Bronchial epithelial cell (primary cell): ENCODE measurements around the gene SECTM1. TPM values are rescaled to one million over a fixed set of nuclear protein-coding genes. Genes with fewer than 3 reads are reported as not detected.

Experiments used
- DNase-seq: peaks from one replicate; pipeline ENCODE4 v3.0.0-alpha.2; 2010; ENCODE audit warnings: low read depth
- FAIRE-seq: peaks from 2 replicates; lab custom pipeline; 2011; peaks lifted over from hg19 to GRCh38; lab: Jason Lieb, UNC
- H3K27me3 ChIP-seq: 2 replicates; pipeline ENCODE4 v1.5.1; 2011; ENCODE audit warnings: low read length; ENCODE audit not compliant: control insufficient read depth, insufficient read depth
- H3K36me3 ChIP-seq: 2 replicates; pipeline ENCODE4 v1.5.1; 2011; ENCODE audit warnings: low read length; ENCODE audit not compliant: control insufficient read depth, insufficient read depth
- H3K4me3 ChIP-seq: 2 replicates; pipeline ENCODE4 v1.5.1; 2011; ENCODE audit warnings: mild to moderate bottlenecking, low read depth, low read length, control low read depth
- CTCF ChIP-seq: IDR thresholded peaks from 2 replicates; pipeline ENCODE4 v1.5.1; 2011; ENCODE audit warnings: mild to moderate bottlenecking, moderate library complexity, low read length, control low read depth, inconsistent platforms; ENCODE audit not compliant: insufficient read depth, severe bottlenecking
- total RNA-seq: library from RNA; depleted of rRNA; stranded (reverse); fragments of >200 nt; gene quantifications from 2 replicates; pipeline ENCODE4 v1.2.1, GENCODE V29; 2014

Gene SECTM1
- total RNA-seq, 1 donor from 2014 or later = 3.7 TPM

DNA sequence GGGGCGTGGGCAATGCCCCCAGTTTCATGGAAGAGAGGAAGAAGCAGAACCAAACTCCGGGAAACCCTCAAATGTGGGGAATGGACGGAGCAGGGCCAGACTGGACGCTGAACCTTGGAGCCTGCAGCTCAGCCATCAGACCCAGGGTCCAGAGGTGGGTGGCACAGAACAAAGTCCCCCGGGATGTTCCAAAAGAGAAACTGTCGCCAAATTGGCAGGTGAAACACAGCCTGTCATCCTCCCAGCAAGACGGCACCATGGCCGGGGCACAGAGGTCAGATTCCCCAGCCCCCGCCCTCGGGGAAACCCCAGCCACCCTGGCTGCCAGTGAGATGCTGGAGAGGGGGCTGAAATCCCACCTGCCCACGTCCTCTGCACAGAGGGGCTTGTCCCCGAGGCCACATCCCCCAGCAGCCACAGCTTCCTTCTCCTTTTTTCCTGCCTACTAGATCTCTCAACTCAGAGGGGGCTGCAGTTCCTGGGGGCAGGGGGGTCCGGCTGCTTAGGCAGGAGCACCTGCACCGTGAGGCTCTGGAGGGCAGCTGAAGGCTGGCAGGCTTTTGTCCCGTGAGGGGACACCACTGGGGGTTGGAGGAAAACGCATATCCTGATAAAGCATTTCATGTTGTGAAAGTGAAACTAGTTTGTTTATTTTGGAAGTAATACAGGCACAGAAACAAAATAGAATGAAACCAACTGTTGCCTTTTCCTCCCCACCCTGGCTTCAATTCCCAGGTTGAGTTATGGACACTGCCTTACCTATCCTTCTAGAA, 1.2 kb upstream of the SECTM1 start:
- DNase-seq (peak; percentile 20), FAIRE-seq (no peak)
- Histone ChIP-seq H3K4me3 (peak overlapping the region; percentile 8), H3K27me3 (peaks cover 5% of the 10 kb centered on the region), H3K36me3 (no peaks in the 10 kb centered on the region)
- TF ChIP-seq CTCF = no peak

GRCh38 chr17:82334204-82334621, 647 bp upstream of the SECTM1 start:
- Histone ChIP-seq H3K4me3 (peak overlapping the region; percentile 1), H3K27me3 (peaks cover 6% of the 10 kb centered on the region), H3K36me3 (no peaks in the 10 kb centered on the region)
- TF ChIP-seq CTCF = no peak
- DNase-seq = no peak
- no peak for FAIRE-seq

DNA sequence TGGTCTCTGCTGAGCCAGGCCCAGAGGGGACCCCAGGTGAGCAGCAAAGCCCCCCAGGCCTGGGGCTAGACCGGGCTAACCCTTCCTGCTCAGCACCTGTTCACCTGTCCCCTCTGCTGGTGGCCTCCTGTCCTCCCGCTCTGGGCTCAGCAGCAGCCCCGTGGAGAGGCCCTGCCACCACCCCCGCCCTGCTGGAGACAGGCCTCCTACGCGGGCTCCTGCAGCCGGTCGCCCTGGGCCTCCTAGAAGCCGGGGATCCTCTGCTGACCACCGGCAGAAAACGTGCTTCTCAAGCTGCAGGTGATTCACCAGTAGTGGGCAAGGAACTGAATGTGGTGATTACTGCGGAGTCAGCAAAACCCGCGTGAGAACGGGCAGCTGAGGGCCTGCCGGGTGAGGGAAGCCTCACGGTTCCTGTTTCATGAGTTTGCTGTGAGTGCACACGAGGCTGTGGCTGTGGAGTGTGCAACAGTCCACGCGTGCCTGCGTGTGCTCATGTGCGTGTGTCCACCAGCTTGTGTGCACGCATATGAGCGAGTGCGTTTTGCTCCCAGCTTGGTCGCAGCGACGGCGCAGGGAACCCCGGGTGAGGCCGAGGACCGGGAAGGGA, 792 bp downstream of the SECTM1 start:
- Histone ChIP-seq H3K27me3 (peaks cover 6% of the 10 kb centered on the region), H3K4me3 (peak overlapping the region; percentile 33), H3K36me3 (no peaks in the 10 kb centered on the region)
- DNase-seq (peak; percentile 40), FAIRE-seq (no peak)
- TF ChIP-seq CTCF = no peak

- Histone ChIP-seq H3K4me3 (no peak overlapping the region), H3K36me3 (no peaks in the 10 kb centered on the region), H3K27me3 (peaks cover 6% of the 10 kb centered on the region)
- no peak for TF ChIP-seq CTCF
- no peak for DNase-seq
- FAIRE-seq = no peak
These were observed 2.1 kb downstream of the SECTM1 start for GRCh38 chr17:82331345-82331939.

- TF ChIP-seq CTCF = no peak
- DNase-seq = peak; percentile 19
- Histone ChIP-seq H3K27me3 (peaks cover 6% of the 10 kb centered on the region), H3K36me3 (no peaks in the 10 kb centered on the region), H3K4me3 (no peak overlapping the region)
- no peak for FAIRE-seq
These were observed 3.0 kb downstream of the SECTM1 start for GRCh38 chr17:82330322-82331239.
